NCI-H2171 treated with DMSO at 0.1 percent for 48 hours (cell line): ENCODE results near the gene LARGE1.

Source experiments
- DNase-seq: peaks from one replicate; lab custom pipeline; 2025; lab: John Stamatoyannopoulos, UW

LARGE1 gene

GRCh38 chr22:33232071-33232470 is 688.2 kb downstream of the LARGE1 start:
- no peak for DNase-seq

- no peak for DNase-seq
Measured at GRCh38 chr22:33227791-33228190, 692.5 kb downstream of the LARGE1 start.

DNA sequence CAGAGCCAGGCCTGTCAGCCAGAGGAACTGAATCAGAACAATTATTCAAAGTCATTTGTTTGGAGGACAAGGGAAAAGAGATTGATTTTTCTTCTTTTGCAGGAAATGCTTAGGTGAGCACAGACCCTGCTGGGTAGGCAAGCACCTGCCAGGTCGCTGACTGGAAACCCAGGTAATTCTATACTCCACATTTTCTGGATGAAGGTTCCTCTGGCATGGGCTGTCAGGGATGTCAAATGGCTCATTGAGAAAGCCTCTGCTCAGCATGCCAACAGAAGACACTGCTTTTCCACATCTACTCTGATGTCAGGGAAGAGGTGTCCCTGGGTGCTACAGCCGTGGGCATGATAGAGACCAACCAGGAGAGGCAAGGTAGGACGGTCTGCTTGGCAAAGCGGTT is 695.4 kb downstream of the LARGE1 start:
- peak; percentile 26 for DNase-seq
